GM12891 (cell line): ENCODE measurements around the gene A1CF.

ENCODE experiments used
- PAX5 ChIP-seq: IDR thresholded peaks from 2 replicates; pipeline ENCODE4 v1.6.1; 2011; ENCODE audit warnings: low read length, moderate library complexity, mild to moderate bottlenecking; ENCODE audit not compliant: insufficient read depth, severe bottlenecking
- POLR2A ChIP-seq: IDR thresholded peaks from 2 replicates; pipeline ENCODE4 v1.6.1; 2011; ENCODE audit warnings: low read depth, low read length, control low read depth
- POLR2AphosphoS5 ChIP-seq: IDR thresholded peaks from 2 replicates; pipeline ENCODE4 v1.6.1; 2011; ENCODE audit warnings: low read depth, low read length, control low read depth
- POU2F2 ChIP-seq: IDR thresholded peaks from 2 replicates; pipeline ENCODE4 v1.6.1; 2011; ENCODE audit warnings: low read depth, mild to moderate bottlenecking, control low read depth, low read length, moderate library complexity
- SPI1 ChIP-seq: IDR thresholded peaks from 2 replicates; pipeline ENCODE4 v1.6.1; 2011; ENCODE audit warnings: low read depth, low read length, control low read depth
- TAF1 ChIP-seq: IDR thresholded peaks from 2 replicates; pipeline ENCODE4 v1.6.1; 2011; ENCODE audit warnings: low read depth, low read length, control low read depth

DNA sequence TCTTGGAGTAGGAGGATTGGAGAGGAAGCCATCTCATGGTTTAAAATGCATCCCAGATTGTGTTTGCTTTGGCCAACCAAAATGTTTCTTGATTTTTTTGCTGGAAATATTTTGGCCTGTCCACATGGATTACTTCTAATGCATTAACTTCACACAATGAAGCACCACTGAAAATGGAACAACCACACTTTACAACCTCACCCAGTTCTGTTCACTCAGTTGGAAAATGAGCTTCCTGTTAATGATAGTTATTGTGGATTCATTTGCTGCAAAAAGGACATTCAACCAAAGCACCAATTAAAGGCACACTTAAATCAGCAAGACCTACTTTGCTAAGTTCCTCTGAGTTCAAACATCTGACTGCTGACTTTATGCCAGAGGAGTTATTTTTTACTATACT lies 11.3 kb upstream of the A1CF start:
- no peak for TF ChIP-seq TAF1
- no peak for TF ChIP-seq POLR2AphosphoS5
- no peak for TF ChIP-seq POLR2A
- no peak for TF ChIP-seq SPI1
- no peak for TF ChIP-seq POU2F2
- no peak for TF ChIP-seq PAX5
